Astrocyte (in vitro differentiated cells and primary cell): Measurements from ENCODE around the gene TPM1. TPM values are rescaled to one million over a fixed set of nuclear protein-coding genes. Genes with fewer than 3 reads are reported as not detected.
A peak's percentile ranks its signal among the peaks of the same experiment; 100 is the strongest.

Source experiments
- DNase-seq: peaks from one replicate; pipeline ENCODE4 v3.0.0-alpha.2; 2010; ENCODE audit warnings: low read depth
- FAIRE-seq: peaks from 2 replicates; lab custom pipeline; 2011; peaks lifted over from hg19 to GRCh38; lab: Jason Lieb, UNC
- H2AFZ ChIP-seq: 2 replicates; pipeline ENCODE4 v1.6.0; 2012; ENCODE audit warnings: low read depth, low read length, inconsistent platforms
- H3K27ac ChIP-seq: 2 replicates; pipeline ENCODE4 v1.5.1; 2011; ENCODE audit warnings: low read depth, low read length, inconsistent platforms
- H3K27me3 ChIP-seq: 2 replicates; pipeline ENCODE4 v1.6.0; 2011; ENCODE audit warnings: low read length, inconsistent platforms; ENCODE audit not compliant: insufficient read depth
- H3K36me3 ChIP-seq: 2 replicates; pipeline ENCODE4 v1.5.1; 2011; ENCODE audit warnings: low read length, inconsistent platforms; ENCODE audit not compliant: insufficient read depth
- H3K4me1 ChIP-seq: 2 replicates; pipeline ENCODE4 v1.5.1; 2011; ENCODE audit warnings: low read length, inconsistent platforms; ENCODE audit not compliant: insufficient read depth
- H3K4me2 ChIP-seq: 2 replicates; pipeline ENCODE4 v1.6.0; 2012; ENCODE audit warnings: low read length, inconsistent platforms
- H3K4me3 ChIP-seq: 2 replicates; pipeline ENCODE4 v1.5.1; 2011; ENCODE audit warnings: low read depth, mild to moderate bottlenecking, low read length, inconsistent platforms; ENCODE audit not compliant: insufficient read depth
- H3K79me2 ChIP-seq: 2 replicates; pipeline ENCODE4 v1.6.0; 2012; ENCODE audit warnings: mild to moderate bottlenecking, low read length, inconsistent platforms; ENCODE audit not compliant: insufficient read depth
- H3K9ac ChIP-seq: 2 replicates; pipeline ENCODE4 v1.6.0; 2012; ENCODE audit warnings: mild to moderate bottlenecking, low read length, inconsistent platforms
- H3K9me3 ChIP-seq: 2 replicates; pipeline ENCODE4 v1.5.1; 2012; ENCODE audit warnings: low read depth, mild to moderate bottlenecking, low read length, inconsistent platforms; ENCODE audit not compliant: insufficient read depth
- H4K20me1 ChIP-seq: 2 replicates; pipeline ENCODE4 v1.6.0; 2012; ENCODE audit warnings: low read length, inconsistent platforms; ENCODE audit not compliant: insufficient read depth
- H3K27ac Mint-ChIP-seq: one replicate; pipeline ENCODE4 v1.8.0; 2021; ENCODE audit warnings: mild to moderate bottlenecking, mixed read lengths; ENCODE audit not compliant: unreplicated experiment
- H3K27me3 Mint-ChIP-seq: one replicate; pipeline ENCODE4 v1.8.0; 2021; ENCODE audit warnings: low read depth, mixed read lengths; ENCODE audit not compliant: unreplicated experiment
- H3K36me3 Mint-ChIP-seq: one replicate; pipeline ENCODE4 v1.8.0; 2021; ENCODE audit warnings: low read depth, mixed read lengths; ENCODE audit not compliant: unreplicated experiment
- H3K4me1 Mint-ChIP-seq: one replicate; pipeline ENCODE4 v1.8.0; 2021; ENCODE audit warnings: low read depth, mixed read lengths; ENCODE audit not compliant: unreplicated experiment
- H3K4me3 Mint-ChIP-seq: one replicate; pipeline ENCODE4 v1.8.0; 2021; ENCODE audit warnings: mild to moderate bottlenecking, moderate library complexity, mixed read lengths; ENCODE audit not compliant: unreplicated experiment
- H3K9me3 Mint-ChIP-seq: one replicate; pipeline ENCODE4 v1.8.0; 2021; ENCODE audit warnings: mild to moderate bottlenecking, mixed read lengths; ENCODE audit not compliant: unreplicated experiment
- CTCF ChIP-seq: IDR thresholded peaks from 2 replicates; pipeline ENCODE4 v1.5.1; 2011; ENCODE audit warnings: low read depth, mild to moderate bottlenecking, inconsistent platforms, low read length, moderate library complexity; ENCODE audit not compliant: insufficient read depth
- EZH2 ChIP-seq: IDR thresholded peaks from 2 replicates; pipeline ENCODE4 v1.6.1; 2012; ENCODE audit warnings: mild to moderate bottlenecking, low read length, inconsistent platforms; ENCODE audit not compliant: insufficient read depth
- total RNA-seq: library from RNA; stranded (reverse); gene quantifications from 2 replicates; pipeline ENCODE4 v1.2.1, GENCODE V29; 2021

The TPM1 gene
- total RNA-seq, 1 donor from 2014 or later, result 2,922 TPM

- H4K20me1 ChIP-seq, result no peaks in the 10 kb centered on the region
- no peaks in the 10 kb centered on the region for H3K27me3 ChIP-seq
- Mint-ChIP-seq H3K4me1 (peaks cover 25% of the 10 kb centered on the region), H3K9me3 (no peaks in the 10 kb centered on the region), H3K4me3 (no peak overlapping the region), H3K27me3 (no peaks in the 10 kb centered on the region), H3K36me3 (no peaks in the 10 kb centered on the region), H3K27ac (peak overlapping the region; percentile 34)
- peaks cover 17% of the 10 kb centered on the region for H3K4me1 ChIP-seq
- DNase-seq (no peak), FAIRE-seq (no peak)
- H3K9me3 ChIP-seq, result no peaks in the 10 kb centered on the region
- no peaks in the 10 kb centered on the region for H3K79me2 ChIP-seq
- H3K4me3 ChIP-seq, result no peak overlapping the region
- H3K27ac ChIP-seq, result no peak overlapping the region
- no peak for TF ChIP-seq EZH2
- no peak for TF ChIP-seq CTCF
- H3K9ac ChIP-seq, result no peak overlapping the region
- H3K36me3 ChIP-seq, result no peaks in the 10 kb centered on the region
- no peak overlapping the region for H3K4me2 ChIP-seq
- H2AFZ ChIP-seq, result no peak overlapping the region
Measured at GRCh38 chr15:62994439-62994838, 48.1 kb upstream of the TPM1 start.

- FAIRE-seq (peak; percentile 87), DNase-seq (peak; percentile 62)
- TF ChIP-seq CTCF (no peak), EZH2 (no peak)
- Histone ChIP-seq H3K27me3 (no peaks in the 10 kb centered on the region), H2AFZ (no peak overlapping the region), H3K36me3 (no peaks in the 10 kb centered on the region), H3K9me3 (no peaks in the 10 kb centered on the region), H3K27ac (no peak overlapping the region), H3K9ac (no peak overlapping the region), H4K20me1 (no peaks in the 10 kb centered on the region), H3K4me1 (peaks cover 12% of the 10 kb centered on the region), H3K4me2 (peak overlapping the region; percentile 7), H3K79me2 (no peaks in the 10 kb centered on the region), H3K4me3 (no peak overlapping the region)
- Mint-ChIP-seq H3K9me3 (no peaks in the 10 kb centered on the region), H3K36me3 (no peaks in the 10 kb centered on the region), H3K27me3 (no peaks in the 10 kb centered on the region), H3K4me3 (no peak overlapping the region), H3K4me1 (peaks cover 28% of the 10 kb centered on the region), H3K27ac (peak overlapping the region; percentile 34)
Measured at GRCh38 chr15:62994975-62995681, 47.4 kb upstream of the TPM1 start.

- Histone ChIP-seq H3K27me3 (no peaks in the 10 kb centered on the region), H3K36me3 (no peaks in the 10 kb centered on the region), H3K4me1 (peaks cover 12% of the 10 kb centered on the region), H3K9me3 (no peaks in the 10 kb centered on the region), H3K9ac (no peak overlapping the region), H3K4me2 (no peak overlapping the region), H4K20me1 (no peaks in the 10 kb centered on the region), H2AFZ (no peak overlapping the region), H3K4me3 (no peak overlapping the region), H3K79me2 (no peaks in the 10 kb centered on the region), H3K27ac (no peak overlapping the region)
- Mint-ChIP-seq H3K36me3 (no peaks in the 10 kb centered on the region), H3K4me3 (no peak overlapping the region), H3K27ac (no peak overlapping the region), H3K9me3 (no peaks in the 10 kb centered on the region), H3K4me1 (peaks cover 24% of the 10 kb centered on the region), H3K27me3 (no peaks in the 10 kb centered on the region)
- no peak for DNase-seq
- FAIRE-seq, result no peak
- TF ChIP-seq EZH2, result no peak
- TF ChIP-seq CTCF, result no peak
Measured at GRCh38 chr15:62997441-62997840, 45.1 kb upstream of the TPM1 start.
